Fibroblast of the aortic adventitia (primary cell): ENCODE results near the gene DAZAP2. TPM values are rescaled to one million over a fixed set of nuclear protein-coding genes. Genes with fewer than 3 reads are reported as not detected.

Source experiments
- DNase-seq: peaks from one replicate; pipeline ENCODE4 v3.0.0-alpha.2; 2010; ENCODE audit warnings: low read depth
- H3K4me3 ChIP-seq: 2 replicates; pipeline ENCODE4 v1.5.1; 2011; ENCODE audit warnings: low read depth, mild to moderate bottlenecking, control low read depth, low read length, moderate library complexity
- CTCF ChIP-seq: IDR thresholded peaks from 2 replicates; pipeline ENCODE4 v1.5.1; 2011; ENCODE audit warnings: mild to moderate bottlenecking, low read length, control low read depth, inconsistent platforms; ENCODE audit not compliant: insufficient read depth
- total RNA-seq: library from RNA; depleted of rRNA; stranded (reverse); fragments of >200 nt; gene quantifications from 2 replicates; pipeline ENCODE4 v1.2.3, GENCODE V29; 2012; ENCODE audit warnings: low replicate concordance

Gene DAZAP2
- total RNA-seq, 1 donor, result 125 TPM

- TF ChIP-seq CTCF, result no peak
- no peak for DNase-seq
- H3K4me3 ChIP-seq, result no peak overlapping the region
Observed at GRCh38 chr12:51196547-51196946, 42.1 kb upstream of the DAZAP2 start.

GRCh38 chr12:51197736-51198567 is 40.7 kb upstream of the DAZAP2 start:
- TF ChIP-seq CTCF, result no peak
- DNase-seq, result no peak
- no peak overlapping the region for H3K4me3 ChIP-seq

GRCh38 chr12:51198568-51199365 is 39.9 kb upstream of the DAZAP2 start:
- no peak overlapping the region for H3K4me3 ChIP-seq
- no peak for DNase-seq
- TF ChIP-seq CTCF, result no peak

- TF ChIP-seq CTCF, result no peak
- H3K4me3 ChIP-seq, result no peak overlapping the region
- no peak for DNase-seq
Observed at GRCh38 chr12:51199366-51199945, 39.2 kb upstream of the DAZAP2 start.

GRCh38 chr12:51200156-51200555 is 38.5 kb upstream of the DAZAP2 start:
- no peak for TF ChIP-seq CTCF
- DNase-seq, result no peak
- no peak overlapping the region for H3K4me3 ChIP-seq

- no peak for TF ChIP-seq CTCF
- DNase-seq, result peak; percentile 10
- no peak overlapping the region for H3K4me3 ChIP-seq
Observed at GRCh38 chr12:51200806-51201205, 37.8 kb upstream of the DAZAP2 start.
